AG10803 (cell line): ENCODE data around the gene SEPTIN2.
A peak's percentile ranks its signal among the peaks of the same experiment; 100 is the strongest.
"Not testable (repeated sequence)": the region's sequence is repeated elsewhere in the genome, so short reads cannot be mapped to it uniquely, and the experiment has no call there.

Experiments
- DNase-seq: peaks from one replicate; pipeline ENCODE4 v3.0.0; 2010; ENCODE audit warnings: low read depth
- H3K4me3 ChIP-seq: 2 replicates; pipeline ENCODE4 v1.5.1; 2011; ENCODE audit warnings: mild to moderate bottlenecking, low read length, control low read depth
- TF ChIP-seq, protein P1 (sequence below): conservative IDR thresholded peaks from 2 replicates; pipeline ENCODE4 v1.5.1; 2011; ENCODE audit warnings: mild to moderate bottlenecking, low read length, control low read depth, inconsistent platforms

The SEPTIN2 gene

DNA sequence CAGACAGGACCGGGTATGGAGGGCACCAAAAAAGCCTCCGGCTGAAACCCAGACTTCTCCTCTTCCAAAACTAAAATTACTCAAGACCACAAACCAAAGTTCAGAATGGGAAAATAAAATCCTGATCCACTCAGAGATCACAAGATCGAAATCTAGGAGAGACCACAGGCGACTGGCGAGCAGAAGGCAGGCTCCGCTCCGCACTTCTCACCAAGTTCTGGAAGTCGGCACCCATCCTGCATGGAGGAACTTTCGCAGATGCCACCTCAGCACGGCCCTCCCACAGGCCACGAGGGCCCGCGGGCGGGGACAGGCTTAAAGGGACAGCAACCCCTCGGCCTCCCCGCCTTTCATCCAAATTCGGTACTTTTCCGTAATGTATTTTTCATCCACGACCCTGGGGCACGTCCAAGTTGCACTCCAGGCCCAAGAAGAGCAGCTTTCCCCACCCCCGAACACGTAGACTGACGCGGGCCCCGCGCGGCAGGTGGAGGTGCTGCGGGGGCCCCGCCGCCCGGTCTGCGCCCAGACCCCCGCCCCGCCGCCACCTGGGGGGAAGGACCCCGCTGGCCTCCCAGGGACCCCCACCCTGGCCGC lies 43.9 kb upstream of the SEPTIN2 start:
- peak overlapping the region; percentile 71 for H3K4me3 ChIP-seq

DNA sequence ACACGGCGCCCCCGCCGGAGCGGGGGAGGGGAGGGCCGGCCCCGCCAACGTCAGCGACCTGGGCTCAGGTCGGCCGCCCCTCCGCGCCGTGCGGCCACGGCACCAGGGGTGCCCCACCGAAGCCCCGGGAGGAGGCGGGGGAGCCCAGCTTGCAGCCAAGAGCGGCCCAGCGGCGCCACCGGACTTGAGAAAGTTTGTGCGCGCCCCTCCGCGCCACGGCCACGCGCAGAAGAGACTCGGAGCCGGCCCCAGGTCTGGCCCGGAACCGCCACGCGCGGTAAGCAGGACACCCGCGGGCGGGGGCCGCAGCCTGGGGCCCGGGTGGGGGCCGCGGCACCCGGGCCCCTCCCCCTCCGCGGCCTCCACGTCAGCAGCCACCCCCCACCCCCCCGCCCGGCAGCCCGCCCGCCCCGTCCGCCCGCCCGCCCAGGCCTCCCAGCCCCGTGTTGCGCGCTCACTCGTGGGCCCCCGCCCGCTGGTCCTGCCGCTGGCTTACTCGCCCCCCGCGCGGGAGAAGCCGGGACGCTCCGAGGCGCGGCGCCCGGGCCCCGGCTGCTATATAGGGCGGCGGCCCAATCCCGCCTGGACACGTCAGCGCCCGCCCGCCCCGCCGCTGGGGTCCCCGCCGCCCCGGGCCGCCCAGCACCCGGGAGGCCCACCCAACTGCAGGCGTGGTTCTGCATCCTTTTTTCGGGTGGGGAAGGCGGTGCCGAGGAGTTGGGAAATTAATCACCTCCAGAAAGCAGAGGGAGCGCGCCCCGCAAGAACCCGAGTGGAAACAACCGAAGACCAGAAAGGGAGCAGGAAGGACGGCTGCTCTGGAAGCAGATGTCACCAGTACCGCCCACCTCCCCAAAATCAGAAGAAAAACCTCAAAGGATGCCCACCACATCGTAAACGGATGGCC lies 43.2 kb upstream of the SEPTIN2 start:
- H3K4me3 ChIP-seq, result peak overlapping the region; percentile 71
- peak; percentile 72 for DNase-seq
- TF ChIP-seq, protein P1, sequence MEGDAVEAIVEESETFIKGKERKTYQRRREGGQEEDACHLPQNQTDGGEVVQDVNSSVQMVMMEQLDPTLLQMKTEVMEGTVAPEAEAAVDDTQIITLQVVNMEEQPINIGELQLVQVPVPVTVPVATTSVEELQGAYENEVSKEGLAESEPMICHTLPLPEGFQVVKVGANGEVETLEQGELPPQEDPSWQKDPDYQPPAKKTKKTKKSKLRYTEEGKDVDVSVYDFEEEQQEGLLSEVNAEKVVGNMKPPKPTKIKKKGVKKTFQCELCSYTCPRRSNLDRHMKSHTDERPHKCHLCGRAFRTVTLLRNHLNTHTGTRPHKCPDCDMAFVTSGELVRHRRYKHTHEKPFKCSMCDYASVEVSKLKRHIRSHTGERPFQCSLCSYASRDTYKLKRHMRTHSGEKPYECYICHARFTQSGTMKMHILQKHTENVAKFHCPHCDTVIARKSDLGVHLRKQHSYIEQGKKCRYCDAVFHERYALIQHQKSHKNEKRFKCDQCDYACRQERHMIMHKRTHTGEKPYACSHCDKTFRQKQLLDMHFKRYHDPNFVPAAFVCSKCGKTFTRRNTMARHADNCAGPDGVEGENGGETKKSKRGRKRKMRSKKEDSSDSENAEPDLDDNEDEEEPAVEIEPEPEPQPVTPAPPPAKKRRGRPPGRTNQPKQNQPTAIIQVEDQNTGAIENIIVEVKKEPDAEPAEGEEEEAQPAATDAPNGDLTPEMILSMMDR, result no peak

More for the DNA sequence above, 43.9 kb upstream of the SEPTIN2 start:
- TF ChIP-seq, protein P1, result no peak
- peak; percentile 83 for DNase-seq

DNA sequence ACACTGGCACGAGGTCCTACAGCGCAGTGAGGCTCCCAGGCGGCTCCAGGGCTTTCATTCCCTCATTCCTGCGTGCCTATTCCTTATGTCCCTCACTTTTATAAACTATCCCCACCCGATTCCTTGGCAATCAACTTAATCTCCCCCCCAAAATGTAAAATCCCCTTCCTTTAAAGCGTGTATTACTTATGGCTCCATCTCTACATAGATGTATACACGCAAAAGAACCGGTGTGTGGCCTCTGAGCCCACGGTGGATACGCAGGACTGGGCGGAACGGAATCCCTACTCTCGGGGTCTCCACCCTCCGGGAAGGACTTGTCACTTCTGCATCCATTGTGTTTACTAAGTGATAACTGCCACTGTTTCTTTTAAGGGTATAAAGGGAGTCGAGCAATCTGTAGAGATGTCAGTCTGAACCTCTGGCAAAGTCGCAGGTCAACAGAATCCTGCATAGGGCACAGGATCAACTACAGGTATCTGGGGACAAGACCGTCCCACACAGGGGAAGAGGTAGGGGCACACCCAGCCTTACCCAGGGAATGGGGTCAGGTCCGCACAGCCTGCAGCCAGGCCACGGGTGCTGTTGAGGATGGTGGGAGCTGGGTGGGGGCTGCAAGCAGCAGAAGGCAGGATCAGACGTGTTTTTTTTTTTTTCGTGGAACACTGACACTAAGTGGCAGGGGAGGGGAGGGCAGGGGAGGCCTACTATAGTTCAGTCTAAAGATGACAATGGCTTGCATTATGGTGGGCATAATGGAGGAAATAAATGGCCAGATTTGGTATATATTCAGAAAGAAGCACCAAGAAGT lies 42.3 kb upstream of the SEPTIN2 start:
- DNase-seq, result no peak
- TF ChIP-seq, protein P1, result no peak
- H3K4me3 ChIP-seq, result peak overlapping the region; percentile 71

DNA sequence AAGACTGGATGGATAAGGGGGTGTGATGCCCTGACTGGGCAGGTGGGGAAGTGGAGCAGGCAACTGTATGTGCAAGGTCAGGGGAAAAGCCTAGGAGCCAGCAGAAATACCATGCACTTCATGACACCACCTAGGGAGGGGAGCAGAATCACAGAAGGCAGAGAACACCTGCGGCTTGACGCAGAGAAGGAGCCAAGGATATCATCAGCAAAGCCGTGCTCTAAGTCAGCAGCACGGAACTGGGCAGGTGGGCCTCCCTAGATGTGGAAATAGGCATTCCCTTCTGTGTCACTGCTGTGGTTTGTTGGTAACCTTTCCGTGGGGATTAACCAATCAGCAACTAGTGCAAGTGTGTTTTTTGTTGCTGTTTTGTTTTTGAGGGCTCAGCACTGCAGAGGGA lies 41.6 kb upstream of the SEPTIN2 start:
- DNase-seq, result no peak
- TF ChIP-seq, protein P1, result no peak; the same call in 1 of the 2 replicates
- H3K4me3 ChIP-seq, result no peak overlapping the region

DNA sequence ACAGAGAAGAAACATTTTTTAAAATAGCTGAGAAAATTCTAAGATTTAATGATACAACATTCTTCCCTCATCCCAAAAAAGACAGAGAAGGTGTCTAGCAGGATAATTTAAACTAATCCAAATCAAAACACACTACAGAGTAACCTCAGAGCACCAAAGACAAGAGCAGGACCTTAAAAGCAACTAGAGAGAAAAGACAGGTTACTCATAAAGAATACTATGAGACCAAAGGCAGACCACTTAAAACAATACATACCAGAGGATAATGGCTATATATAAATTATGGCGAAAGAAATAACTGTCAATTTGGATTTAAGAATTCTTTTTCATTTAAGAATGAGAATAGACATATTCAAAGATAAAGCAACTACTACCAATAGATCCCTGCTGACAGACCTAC lies 40.2 kb upstream of the SEPTIN2 start:
- TF ChIP-seq, protein P1, result no peak
- H3K4me3 ChIP-seq, result no peak overlapping the region
- no peak for DNase-seq

DNA sequence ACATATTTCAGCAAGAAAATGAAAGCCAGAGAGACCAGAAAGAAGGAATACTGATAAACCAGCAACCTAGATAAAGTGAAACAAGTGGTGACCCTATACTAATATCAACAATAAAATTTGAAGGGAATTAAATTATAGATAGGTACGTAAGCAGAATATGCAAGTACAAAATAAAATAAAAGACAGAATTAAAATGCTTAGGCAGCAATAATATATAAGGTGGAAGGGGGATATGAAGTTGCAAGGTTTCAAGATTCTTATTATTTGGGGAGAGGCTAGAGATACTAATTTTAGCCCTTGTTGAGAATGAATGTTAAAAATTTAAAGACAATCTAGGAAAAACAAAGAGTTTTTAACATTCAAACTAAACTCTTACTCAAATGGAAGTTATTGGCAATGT lies 39.8 kb upstream of the SEPTIN2 start:
- DNase-seq, result no peak
- no peak overlapping the region for H3K4me3 ChIP-seq
- TF ChIP-seq, protein P1, result no peak

DNA sequence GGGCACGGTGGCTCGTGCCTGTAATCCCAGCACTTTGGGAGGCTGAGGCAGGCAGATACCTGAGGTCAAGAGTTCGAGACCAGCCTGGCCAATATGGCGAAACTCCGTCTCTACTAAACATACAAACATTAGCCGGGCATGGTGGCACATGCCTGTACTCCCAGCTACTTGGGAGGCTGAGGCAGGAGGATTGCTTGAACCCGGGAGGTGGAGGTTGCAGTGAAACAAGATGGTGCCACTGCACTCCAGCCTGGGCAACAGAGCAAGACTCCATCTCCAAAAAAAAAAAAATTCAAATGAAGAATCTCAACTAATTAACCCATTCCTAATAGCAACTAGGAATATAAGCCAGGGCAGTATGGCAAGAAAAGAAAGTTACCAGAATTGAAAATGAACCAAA lies 37.4 kb upstream of the SEPTIN2 start:
- not testable (repeated sequence) for H3K4me3 ChIP-seq, DNase-seq
